Measurements from ENCODE around the gene NXN. TPM values are rescaled to one million over a fixed set of nuclear protein-coding genes. Genes with fewer than 3 reads are reported as not detected.
"Not testable (repeated sequence)": the region's sequence is repeated elsewhere in the genome, so short reads cannot be mapped to it uniquely, and the experiment has no call there.

NXN gene
- total RNA-seq, 1 donor from 2014 or later = 78.3 TPM

- DNase-seq (ENCODE audit: low spot score) = no peak
Measured at GRCh38 chr17:917941-918740, 61.4 kb downstream of the NXN start.

- DNase-seq (ENCODE audit: low spot score) = no peak
Measured at GRCh38 chr17:917391-917811, 62.2 kb downstream of the NXN start.

- DNase-seq (ENCODE audit: low spot score) = no peak
Measured at GRCh38 chr17:916315-916714, 63.3 kb downstream of the NXN start.

- no peak for DNase-seq (ENCODE audit: low spot score)
Measured at GRCh38 chr17:915538-916201, 63.9 kb downstream of the NXN start.

GRCh38 chr17:914561-914960 lies 65.0 kb downstream of the NXN start:
- DNase-seq (ENCODE audit: low spot score) = no peak

- DNase-seq (ENCODE audit: low spot score) = no peak
Measured at GRCh38 chr17:913207-913606, 66.4 kb downstream of the NXN start.

GRCh38 chr17:909642-910323 lies 69.8 kb downstream of the NXN start:
- DNase-seq (ENCODE audit: low spot score) = no peak

- no peak for DNase-seq (ENCODE audit: low spot score)
Measured at GRCh38 chr17:907725-908124, 71.9 kb downstream of the NXN start.

GRCh38 chr17:905708-906107 lies 73.9 kb downstream of the NXN start:
- DNase-seq (ENCODE audit: low spot score) = not testable (repeated sequence)

GRCh38 chr17:903691-904481 lies 75.7 kb downstream of the NXN start:
- DNase-seq (ENCODE audit: low spot score) = no peak

GRCh38 chr17:902463-902862 lies 77.1 kb downstream of the NXN start:
- no peak for DNase-seq (ENCODE audit: low spot score)

- no peak for DNase-seq (ENCODE audit: low spot score)
Measured at GRCh38 chr17:901964-902363, 77.6 kb downstream of the NXN start.

GRCh38 chr17:901191-901950 lies 78.2 kb downstream of the NXN start:
- DNase-seq (ENCODE audit: low spot score) = peak; percentile 73

- DNase-seq (ENCODE audit: low spot score) = no peak
Measured at GRCh38 chr17:900336-900934, 79.1 kb downstream of the NXN start.

GRCh38 chr17:897970-898619 lies 81.5 kb downstream of the NXN start:
- no peak for DNase-seq (ENCODE audit: low spot score)

- no peak for DNase-seq (ENCODE audit: low spot score)
Measured at GRCh38 chr17:896953-897661, 82.5 kb downstream of the NXN start.

- DNase-seq (ENCODE audit: low spot score) = no peak
Measured at GRCh38 chr17:896454-896853, 83.1 kb downstream of the NXN start.

GRCh38 chr17:892958-893357 lies 86.6 kb downstream of the NXN start:
- no peak for DNase-seq (ENCODE audit: low spot score)

- no peak for DNase-seq (ENCODE audit: low spot score)
Measured at GRCh38 chr17:888998-889441, 90.6 kb downstream of the NXN start.

Data from ureter (tissue), 1 donor.